ENCODE data around the gene TBC1D8B.
A peak's percentile ranks its signal among the peaks of the same experiment; 100 is the strongest.

The TBC1D8B gene

GRCh38 chrX:106898462-106898861 lies 96.0 kb downstream of the TBC1D8B start:
- peak; percentile 44 for TF ChIP-seq CTCF (conservative IDR thresholded peaks at IDR 0.05; ENCODE audit: control insufficient read depth, insufficient read depth, low read depth, low read length)
- H3K4me3 ChIP-seq (ENCODE audit: control insufficient read depth, low read depth, low read length) = no peak overlapping the region
- peak; percentile 70 for DNase-seq (ENCODE audit: low read depth)

DNA sequence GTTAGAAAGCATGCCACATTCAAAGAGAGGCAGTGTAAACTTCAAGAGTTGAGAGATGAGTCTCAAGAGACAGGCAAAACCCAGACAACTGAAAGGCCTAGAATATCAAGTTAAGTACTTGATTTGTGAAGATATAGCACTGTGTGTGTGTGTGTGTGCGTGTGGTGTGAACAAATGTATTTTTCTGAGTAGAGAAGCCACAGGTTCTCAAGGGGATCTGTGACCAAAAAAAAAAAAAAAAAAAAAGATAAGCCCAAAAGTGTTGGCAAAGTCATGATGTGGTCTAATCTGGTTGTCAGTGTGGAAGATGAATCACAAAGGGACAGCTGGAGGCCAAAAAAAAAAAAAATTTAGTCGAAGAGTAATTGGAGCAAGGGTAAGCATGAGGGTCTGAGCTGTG lies 96.8 kb downstream of the TBC1D8B start:
- DNase-seq (ENCODE audit: low read depth) = no peak
- H3K4me3 ChIP-seq (ENCODE audit: control insufficient read depth, low read depth, low read length) = no peak overlapping the region
- no peak for TF ChIP-seq CTCF (conservative IDR thresholded peaks at IDR 0.05; ENCODE audit: control insufficient read depth, insufficient read depth, low read depth, low read length)

DNA sequence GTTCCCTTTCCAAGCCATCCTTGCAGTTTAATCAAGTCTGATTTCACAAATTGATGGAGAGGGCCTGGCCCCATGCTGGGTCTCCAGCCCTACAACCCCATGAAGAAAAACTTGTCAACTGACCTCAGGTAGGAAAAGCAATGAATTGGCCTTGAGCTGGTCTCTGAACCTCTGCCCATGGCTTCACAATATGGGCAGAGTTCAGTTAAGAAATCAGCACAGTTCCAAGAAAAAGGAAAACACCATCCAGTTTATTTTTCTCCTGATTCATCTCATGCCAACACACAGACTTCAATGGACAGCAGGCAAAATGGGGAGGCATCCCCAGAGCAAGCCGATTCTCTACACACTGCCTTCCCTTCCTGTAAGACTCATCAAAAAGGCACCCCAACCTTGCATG lies 97.4 kb downstream of the TBC1D8B start:
- H3K4me3 ChIP-seq (ENCODE audit: control insufficient read depth, low read depth, low read length) = no peak overlapping the region
- TF ChIP-seq CTCF (conservative IDR thresholded peaks at IDR 0.05; ENCODE audit: control insufficient read depth, insufficient read depth, low read depth, low read length) = no peak
- DNase-seq (ENCODE audit: low read depth) = no peak

DNA sequence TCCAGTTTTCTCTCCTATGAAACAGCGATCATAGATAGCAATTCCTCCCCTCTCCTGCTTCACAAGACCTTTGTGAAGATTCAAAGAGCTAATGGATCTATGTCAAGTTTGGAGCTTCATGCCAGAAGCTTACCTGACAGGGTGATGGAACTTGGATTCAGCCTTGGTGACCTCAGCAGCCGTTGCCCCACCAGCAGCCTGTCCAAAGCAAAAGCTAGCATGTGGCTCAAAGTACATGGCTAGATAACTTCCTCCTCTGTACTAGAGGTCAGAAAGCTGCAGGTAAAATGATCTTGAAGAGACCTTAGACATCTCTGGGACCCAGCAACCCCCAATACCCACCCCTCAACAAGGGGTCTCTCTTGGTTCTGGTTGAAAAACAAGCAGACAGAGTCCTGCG lies 98.9 kb downstream of the TBC1D8B start:
- no peak for TF ChIP-seq CTCF (conservative IDR thresholded peaks at IDR 0.05; ENCODE audit: control insufficient read depth, insufficient read depth, low read depth, low read length)
- no peak for DNase-seq (ENCODE audit: low read depth)
- no peak overlapping the region for H3K4me3 ChIP-seq (ENCODE audit: control insufficient read depth, low read depth, low read length)

- no peak for TF ChIP-seq CTCF (conservative IDR thresholded peaks at IDR 0.05; ENCODE audit: control insufficient read depth, insufficient read depth, low read depth, low read length)
- H3K4me3 ChIP-seq (ENCODE audit: control insufficient read depth, low read depth, low read length) = no peak overlapping the region
- no peak for DNase-seq (ENCODE audit: low read depth)
These were observed 99.3 kb downstream of the TBC1D8B start for GRCh38 chrX:106901781-106902219.

GRCh38 chrX:106902684-106903083 lies 100.2 kb downstream of the TBC1D8B start:
- no peak overlapping the region for H3K4me3 ChIP-seq (ENCODE audit: control insufficient read depth, low read depth, low read length)
- DNase-seq (ENCODE audit: low read depth) = no peak
- no peak for TF ChIP-seq CTCF (conservative IDR thresholded peaks at IDR 0.05; ENCODE audit: control insufficient read depth, insufficient read depth, low read depth, low read length)

DNA sequence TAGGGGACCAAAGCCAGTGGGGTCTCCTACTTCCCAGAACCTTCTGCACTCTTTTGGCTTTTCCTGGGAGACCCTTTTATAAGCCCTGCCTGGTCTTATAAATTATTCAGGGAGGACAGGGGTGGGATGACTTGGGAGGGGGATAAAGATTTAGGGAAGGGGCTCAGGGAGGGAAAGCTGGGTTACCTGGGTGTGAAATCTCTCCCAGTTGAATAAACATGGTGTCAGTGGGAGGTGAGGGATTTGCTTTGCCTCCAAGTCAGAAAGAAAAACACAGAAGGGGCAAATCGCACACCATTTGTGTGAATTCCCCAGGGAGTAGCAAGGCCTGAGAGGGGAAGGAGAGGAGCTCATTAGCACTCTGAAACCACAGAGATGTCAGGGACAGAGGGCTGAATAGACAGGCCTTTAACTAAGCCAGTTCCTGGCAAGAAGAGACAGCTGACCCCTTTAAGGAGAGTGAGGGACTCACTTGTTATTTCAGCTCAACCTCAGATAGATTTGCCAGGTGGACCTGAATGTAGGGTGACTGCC lies 100.9 kb downstream of the TBC1D8B start, which contains the start of gene RIPPLY1:
Gene RIPPLY1, minus strand, starts transcription at position 51 of the 534 bp plus-strand sequence. CDS start 54 bp downstream, outside the sequence.
- no peak within 1 kb of the TSS for H3K4me3 ChIP-seq (ENCODE audit: control insufficient read depth, low read depth, low read length)
- DNase-seq (ENCODE audit: low read depth) = no peak
- TF ChIP-seq CTCF (conservative IDR thresholded peaks at IDR 0.05; ENCODE audit: control insufficient read depth, insufficient read depth, low read depth, low read length) = no peak
